ENCODE data around the gene TMPRSS11F.

The TMPRSS11F gene

GRCh38 chr4:68077301-68077700, 52.4 kb downstream of the TMPRSS11F start:
- no peak for DNase-seq

- DNase-seq = no peak
These were observed 53.5 kb downstream of the TMPRSS11F start for GRCh38 chr4:68076194-68076593.

- no peak for DNase-seq
These were observed 55.3 kb downstream of the TMPRSS11F start for GRCh38 chr4:68074397-68074796.

GRCh38 chr4:68070302-68070701, 59.4 kb downstream of the TMPRSS11F start:
- DNase-seq = no peak

- DNase-seq = no peak
These were observed 67.2 kb downstream of the TMPRSS11F start for GRCh38 chr4:68062501-68062900.

- no peak for DNase-seq
These were observed 91.4 kb downstream of the TMPRSS11F start for GRCh38 chr4:68038272-68038671.

- no peak for DNase-seq
These were observed 108.5 kb downstream of the TMPRSS11F start for GRCh38 chr4:68021185-68021584.

- DNase-seq = no peak
These were observed 118.0 kb downstream of the TMPRSS11F start for GRCh38 chr4:68011684-68012083.

Measured in CD4-positive, alpha-beta T cell treated with Interleukin-4 for 4 hours (primary cell).